Measurements from ENCODE around the gene OR2W1.

The OR2W1 gene

GRCh38 chr6:29005183-29005885 lies 39.6 kb downstream of the OR2W1 start, which contains the start of gene ZNF311:
TSS of gene ZNF311 (minus strand) at chr6:29005315. CDS start at chr6:29003954, 1,361 bp downstream.
- Histone ChIP-seq H3K79me2 (ENCODE audit: insufficient read depth, low read length) (no peaks in the 10 kb centered on the region), H3K4me2 (ENCODE audit: low read depth, low read length, poor library complexity, severe bottlenecking) (no peak within 1 kb of the TSS), H3K27me3 (ENCODE audit: low read length) (no peaks in the 10 kb centered on the region), H3K9me3 (ENCODE audit: insufficient read depth, low read length) (no peaks in the 10 kb centered on the region), H3K27ac (ENCODE audit: low read depth, low read length) (no peak within 1 kb of the TSS), H3F3A (ENCODE audit: insufficient read depth) (no peaks in the 10 kb centered on the region), H3K36me3 (ENCODE audit: low read length) (no peaks in the 10 kb centered on the region), H3K4me3 (ENCODE audit: insufficient read depth, low read length, poor library complexity, severe bottlenecking) (no peak within 1 kb of the TSS), H3K9ac (ENCODE audit: low read length) (no peak within 1 kb of the TSS), H2AFZ (ENCODE audit: low read depth, low read length, severe bottlenecking) (no peak within 1 kb of the TSS), H4K20me1 (ENCODE audit: low read depth, low read length) (no peaks in the 10 kb centered on the region), H3K9me2 (replicated peaks; ENCODE audit: insufficient read depth, low read length) (no peaks in the 10 kb centered on the region)
- TF ChIP-seq EZH2phosphoT487 (conservative IDR thresholded peaks at IDR 0.05; ENCODE audit: low read length), result no peak
- TF ChIP-seq CTCF (IDR thresholded peaks at IDR 0.05; ENCODE audit: insufficient read depth, low read length, poor library complexity, severe bottlenecking), result no peak

DNA sequence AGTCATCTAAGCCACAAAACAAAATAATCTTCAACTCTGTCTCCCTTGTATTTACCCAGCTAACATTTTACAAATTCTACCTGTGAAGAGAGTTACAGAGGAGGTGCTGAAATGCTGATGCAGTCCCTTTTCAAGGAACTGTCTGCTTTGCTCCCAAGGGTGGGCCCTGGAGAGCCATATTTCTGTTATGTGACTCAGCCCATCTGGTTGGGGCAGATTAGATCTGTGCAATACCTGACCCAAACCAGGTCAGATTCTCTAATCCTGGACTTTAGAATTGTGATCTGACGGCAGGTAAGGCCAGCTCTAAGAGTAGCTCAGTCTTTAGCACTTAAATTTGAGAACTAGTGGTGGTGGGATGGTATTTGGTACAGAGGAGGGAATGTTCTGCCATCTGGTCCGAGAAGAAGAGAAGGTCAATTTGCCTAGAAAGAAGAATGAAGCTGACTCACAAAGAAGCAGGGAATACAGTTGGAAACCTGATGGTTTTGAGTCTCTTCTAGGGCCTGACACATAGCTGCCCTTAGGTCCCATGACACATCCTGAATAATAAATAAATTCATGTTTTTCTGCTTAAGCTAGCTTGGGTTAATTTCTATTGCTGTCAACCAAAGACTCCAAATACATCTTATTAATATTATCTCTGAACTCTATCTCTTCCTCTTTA lies 48.0 kb downstream of the OR2W1 start:
- no peaks in the 10 kb centered on the region for H3F3A ChIP-seq (ENCODE audit: insufficient read depth)
- H3K36me3 ChIP-seq (ENCODE audit: low read length), result no peaks in the 10 kb centered on the region
- no peak overlapping the region for H2AFZ ChIP-seq (ENCODE audit: low read depth, low read length, severe bottlenecking)
- H3K9me2 ChIP-seq (replicated peaks; ENCODE audit: insufficient read depth, low read length), result no peaks in the 10 kb centered on the region
- H4K20me1 ChIP-seq (ENCODE audit: low read depth, low read length), result no peaks in the 10 kb centered on the region
- no peaks in the 10 kb centered on the region for H3K27me3 ChIP-seq (ENCODE audit: low read length)
- TF ChIP-seq CTCF (IDR thresholded peaks at IDR 0.05; ENCODE audit: insufficient read depth, low read length, poor library complexity, severe bottlenecking) (no peak), EZH2phosphoT487 (conservative IDR thresholded peaks at IDR 0.05; ENCODE audit: low read length) (no peak)
- no peaks in the 10 kb centered on the region for H3K9me3 ChIP-seq (ENCODE audit: insufficient read depth, low read length)
- H3K9ac ChIP-seq (ENCODE audit: low read length), result no peak overlapping the region
- no peak overlapping the region for H3K4me3 ChIP-seq (ENCODE audit: insufficient read depth, low read length, poor library complexity, severe bottlenecking)
- no peaks in the 10 kb centered on the region for H3K79me2 ChIP-seq (ENCODE audit: insufficient read depth, low read length)
- H3K27ac ChIP-seq (ENCODE audit: low read depth, low read length), result no peak overlapping the region
- H3K4me2 ChIP-seq (ENCODE audit: low read depth, low read length, poor library complexity, severe bottlenecking), result no peak overlapping the region

GRCh38 chr6:28995093-28995650 lies 49.8 kb downstream of the OR2W1 start:
- no peaks in the 10 kb centered on the region for H3F3A ChIP-seq (ENCODE audit: insufficient read depth)
- H3K79me2 ChIP-seq (ENCODE audit: insufficient read depth, low read length), result no peaks in the 10 kb centered on the region
- H2AFZ ChIP-seq (ENCODE audit: low read depth, low read length, severe bottlenecking), result no peak overlapping the region
- no peaks in the 10 kb centered on the region for H3K9me2 ChIP-seq (replicated peaks; ENCODE audit: insufficient read depth, low read length)
- no peaks in the 10 kb centered on the region for H3K36me3 ChIP-seq (ENCODE audit: low read length)
- H3K9me3 ChIP-seq (ENCODE audit: insufficient read depth, low read length), result no peaks in the 10 kb centered on the region
- no peaks in the 10 kb centered on the region for H3K27me3 ChIP-seq (ENCODE audit: low read length)
- no peak overlapping the region for H3K4me3 ChIP-seq (ENCODE audit: insufficient read depth, low read length, poor library complexity, severe bottlenecking)
- H4K20me1 ChIP-seq (ENCODE audit: low read depth, low read length), result no peaks in the 10 kb centered on the region
- no peak overlapping the region for H3K9ac ChIP-seq (ENCODE audit: low read length)
- no peak overlapping the region for H3K27ac ChIP-seq (ENCODE audit: low read depth, low read length)
- no peak for TF ChIP-seq CTCF (IDR thresholded peaks at IDR 0.05; ENCODE audit: insufficient read depth, low read length, poor library complexity, severe bottlenecking)
- no peak for TF ChIP-seq EZH2phosphoT487 (conservative IDR thresholded peaks at IDR 0.05; ENCODE audit: low read length)
- no peak overlapping the region for H3K4me2 ChIP-seq (ENCODE audit: low read depth, low read length, poor library complexity, severe bottlenecking)
